LNCAP (cell line): ENCODE results near the gene SSR3.

Source experiments
- TF ChIP-seq, protein P1 (sequence below): fragments of 450-650 bp; IDR thresholded peaks from 2 replicates; pipeline ENCODE4 v1.5.1; 2017; ENCODE audit warnings: mild to moderate bottlenecking

SSR3 gene

DNA sequence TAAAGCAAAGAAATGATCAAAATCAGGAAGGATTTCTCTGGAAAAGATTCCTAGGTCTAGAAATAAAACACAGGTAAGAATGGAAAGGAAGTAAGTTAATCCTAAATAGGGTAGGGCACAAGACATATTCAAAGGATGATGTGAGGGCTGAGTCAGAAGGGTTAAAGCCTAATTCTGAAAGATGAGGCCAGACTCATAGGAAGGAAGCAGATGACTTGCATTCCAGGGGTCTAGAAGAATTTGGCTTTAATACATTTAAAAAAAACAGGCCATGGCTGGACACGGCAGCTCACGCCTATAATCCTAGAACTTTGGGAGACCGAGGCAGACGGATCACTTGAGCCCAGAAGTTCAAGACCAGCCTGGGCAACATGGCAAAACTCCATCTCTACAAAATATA lies 3.2 kb downstream of the SSR3 start:
- TF ChIP-seq, protein P1, sequence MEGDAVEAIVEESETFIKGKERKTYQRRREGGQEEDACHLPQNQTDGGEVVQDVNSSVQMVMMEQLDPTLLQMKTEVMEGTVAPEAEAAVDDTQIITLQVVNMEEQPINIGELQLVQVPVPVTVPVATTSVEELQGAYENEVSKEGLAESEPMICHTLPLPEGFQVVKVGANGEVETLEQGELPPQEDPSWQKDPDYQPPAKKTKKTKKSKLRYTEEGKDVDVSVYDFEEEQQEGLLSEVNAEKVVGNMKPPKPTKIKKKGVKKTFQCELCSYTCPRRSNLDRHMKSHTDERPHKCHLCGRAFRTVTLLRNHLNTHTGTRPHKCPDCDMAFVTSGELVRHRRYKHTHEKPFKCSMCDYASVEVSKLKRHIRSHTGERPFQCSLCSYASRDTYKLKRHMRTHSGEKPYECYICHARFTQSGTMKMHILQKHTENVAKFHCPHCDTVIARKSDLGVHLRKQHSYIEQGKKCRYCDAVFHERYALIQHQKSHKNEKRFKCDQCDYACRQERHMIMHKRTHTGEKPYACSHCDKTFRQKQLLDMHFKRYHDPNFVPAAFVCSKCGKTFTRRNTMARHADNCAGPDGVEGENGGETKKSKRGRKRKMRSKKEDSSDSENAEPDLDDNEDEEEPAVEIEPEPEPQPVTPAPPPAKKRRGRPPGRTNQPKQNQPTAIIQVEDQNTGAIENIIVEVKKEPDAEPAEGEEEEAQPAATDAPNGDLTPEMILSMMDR = no peak

DNA sequence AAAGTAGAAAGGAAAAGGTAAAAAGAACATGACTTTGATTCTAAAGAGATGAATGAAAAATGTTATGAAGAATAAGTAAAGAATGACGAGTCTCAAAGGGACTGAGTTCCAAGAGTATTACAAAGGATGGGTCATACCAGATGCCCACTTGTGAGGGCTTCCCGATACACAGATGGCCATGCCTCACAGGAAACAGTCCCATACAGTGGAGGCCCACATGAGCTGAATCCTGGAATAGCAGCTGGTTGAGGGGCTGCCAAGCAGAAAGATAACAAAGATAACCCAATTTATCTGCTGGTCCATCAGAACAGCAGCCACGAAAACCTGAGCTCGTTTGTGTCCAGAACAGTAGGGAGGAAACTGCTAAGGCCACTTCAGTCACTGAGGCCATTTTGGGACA lies 3.7 kb downstream of the SSR3 start:
- TF ChIP-seq, protein P1 = no peak

DNA sequence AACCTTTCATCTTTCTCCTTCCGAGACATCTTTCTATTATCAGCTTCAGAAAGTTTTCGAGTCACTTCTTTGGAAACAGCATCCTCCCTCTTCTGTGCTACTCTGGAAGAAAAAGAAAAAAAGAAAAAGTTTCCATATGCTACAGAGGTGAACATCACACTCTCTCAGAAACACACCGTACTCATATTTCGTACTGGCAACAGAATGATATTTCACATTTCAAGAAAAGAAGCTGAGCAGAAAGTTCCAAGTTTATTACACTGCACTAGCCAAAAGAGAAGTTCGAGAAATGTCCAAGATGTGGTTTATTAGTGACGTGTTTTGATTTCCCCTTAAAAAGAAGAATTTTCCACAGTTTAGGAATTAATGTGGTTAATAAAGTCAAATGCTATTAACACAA lies 6.0 kb downstream of the SSR3 start:
- TF ChIP-seq, protein P1 = no peak

DNA sequence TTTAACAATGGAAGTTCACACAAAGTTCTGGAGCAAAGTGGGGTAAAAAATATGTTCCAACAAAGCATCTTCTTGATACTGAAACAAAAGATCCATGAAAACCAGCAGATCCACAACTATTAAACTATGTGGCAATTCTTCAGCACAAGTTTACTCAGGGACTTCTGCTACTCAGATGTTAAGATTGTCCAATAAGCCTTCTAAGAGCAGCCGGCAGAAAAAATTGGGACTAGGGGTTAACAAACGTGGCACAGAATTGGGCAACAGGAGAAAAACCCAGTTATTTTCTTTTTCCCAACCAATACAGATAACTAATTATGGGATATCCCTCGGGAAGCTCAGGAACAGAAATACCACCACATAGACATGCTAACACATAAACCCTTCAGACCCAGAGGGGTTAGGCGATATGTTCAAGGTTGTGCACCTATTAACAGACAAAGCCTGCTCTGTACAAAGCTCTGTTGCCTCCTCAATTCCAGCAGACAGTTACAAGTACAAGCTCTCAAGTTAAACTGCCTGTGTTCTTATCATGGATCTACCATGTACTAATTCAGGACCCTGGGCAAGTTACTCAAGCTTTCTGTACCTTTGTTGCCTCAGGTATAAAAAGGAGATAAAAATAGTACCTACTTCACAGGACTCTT lies 6.8 kb downstream of the SSR3 start:
- TF ChIP-seq, protein P1 = no peak

GRCh38 chr3:156547637-156548036 lies 7.3 kb downstream of the SSR3 start:
- TF ChIP-seq, protein P1 = no peak

DNA sequence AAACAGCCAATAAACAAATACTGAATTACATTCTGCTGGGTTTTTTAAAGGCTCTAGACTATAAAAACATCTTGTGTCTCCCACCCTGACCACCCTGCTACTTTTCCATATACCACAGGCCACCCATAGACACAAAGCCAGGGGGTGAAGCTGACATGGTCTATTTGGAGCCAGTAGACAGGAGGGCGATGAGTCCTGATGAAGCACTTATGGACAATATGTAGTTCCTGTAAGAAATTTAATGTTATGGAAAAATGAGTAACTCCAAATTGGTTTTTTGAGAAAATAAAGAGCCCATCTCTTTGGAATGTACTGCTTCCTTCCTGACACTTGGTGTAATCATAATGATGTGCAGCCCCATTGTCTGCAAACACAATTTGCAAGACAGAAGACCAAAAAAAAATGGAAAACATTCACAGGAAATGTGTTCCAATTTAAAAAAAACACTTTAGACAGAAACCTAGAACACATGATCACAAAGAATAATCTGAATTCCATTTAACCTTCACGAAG lies 11.8 kb downstream of the SSR3 start:
- TF ChIP-seq, protein P1 = no peak

- TF ChIP-seq, protein P1 = no peak
Measured at GRCh38 chr3:156542101-156543042, 12.5 kb downstream of the SSR3 start.
